ENCODE results near the gene PNCK. TPM values are rescaled to one million over a fixed set of nuclear protein-coding genes. Genes with fewer than 3 reads are reported as not detected.

PNCK gene
- total RNA-seq, 1 experiment from 2014 or later, result 2.3 TPM

DNA sequence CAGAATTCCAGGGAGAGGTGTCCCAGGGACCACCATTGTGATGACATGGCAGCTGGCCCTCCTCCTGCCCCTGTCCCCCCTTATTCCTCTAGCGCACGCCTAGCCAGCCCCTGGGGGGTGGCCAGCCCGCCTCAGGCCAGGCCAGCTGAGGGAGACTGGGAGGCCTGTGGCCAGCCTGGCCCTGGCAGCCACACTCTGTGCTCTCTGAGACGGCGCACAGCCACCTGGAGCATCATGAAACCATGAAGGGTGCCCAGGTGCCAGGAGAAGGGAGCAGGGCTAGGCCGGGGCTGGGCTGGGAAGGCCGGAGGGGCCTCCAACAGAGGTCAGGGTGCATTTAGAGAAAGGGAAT, 41.0 kb downstream of the PNCK start:
- H3K36me3 ChIP-seq (ENCODE audit: control insufficient read depth, insufficient read depth, low read length), result no peaks in the 10 kb centered on the region
- H3K4me3 ChIP-seq (ENCODE audit: low read depth in 2 of 2, low read length in 2 of 2), result no peak overlapping the region
- H3K27me3 ChIP-seq (ENCODE audit: control insufficient read depth, insufficient read depth, low read length), result no peaks in the 10 kb centered on the region
- H3K9me3 ChIP-seq (ENCODE audit: control insufficient read depth, insufficient read depth, low read depth, low read length), result no peaks in the 10 kb centered on the region
- DNase-seq (ENCODE audit: low read depth, low spot score), result no peak
- ATAC-seq, result no peak
- in situ Hi-C loops (cut with HindIII; ENCODE audit: low pct_unique_long_range_greater_than_20kb, low sequenced_read_pairs) (no loop called here), intact Hi-C loops (cut with micrococcal nuclease; ENCODE audit: unreplicated experiment) (no loop called here)
- ChIA-PET CTCF (no interaction called here), POLR2A (no interaction called here)
- TF ChIP-seq, protein P1, sequence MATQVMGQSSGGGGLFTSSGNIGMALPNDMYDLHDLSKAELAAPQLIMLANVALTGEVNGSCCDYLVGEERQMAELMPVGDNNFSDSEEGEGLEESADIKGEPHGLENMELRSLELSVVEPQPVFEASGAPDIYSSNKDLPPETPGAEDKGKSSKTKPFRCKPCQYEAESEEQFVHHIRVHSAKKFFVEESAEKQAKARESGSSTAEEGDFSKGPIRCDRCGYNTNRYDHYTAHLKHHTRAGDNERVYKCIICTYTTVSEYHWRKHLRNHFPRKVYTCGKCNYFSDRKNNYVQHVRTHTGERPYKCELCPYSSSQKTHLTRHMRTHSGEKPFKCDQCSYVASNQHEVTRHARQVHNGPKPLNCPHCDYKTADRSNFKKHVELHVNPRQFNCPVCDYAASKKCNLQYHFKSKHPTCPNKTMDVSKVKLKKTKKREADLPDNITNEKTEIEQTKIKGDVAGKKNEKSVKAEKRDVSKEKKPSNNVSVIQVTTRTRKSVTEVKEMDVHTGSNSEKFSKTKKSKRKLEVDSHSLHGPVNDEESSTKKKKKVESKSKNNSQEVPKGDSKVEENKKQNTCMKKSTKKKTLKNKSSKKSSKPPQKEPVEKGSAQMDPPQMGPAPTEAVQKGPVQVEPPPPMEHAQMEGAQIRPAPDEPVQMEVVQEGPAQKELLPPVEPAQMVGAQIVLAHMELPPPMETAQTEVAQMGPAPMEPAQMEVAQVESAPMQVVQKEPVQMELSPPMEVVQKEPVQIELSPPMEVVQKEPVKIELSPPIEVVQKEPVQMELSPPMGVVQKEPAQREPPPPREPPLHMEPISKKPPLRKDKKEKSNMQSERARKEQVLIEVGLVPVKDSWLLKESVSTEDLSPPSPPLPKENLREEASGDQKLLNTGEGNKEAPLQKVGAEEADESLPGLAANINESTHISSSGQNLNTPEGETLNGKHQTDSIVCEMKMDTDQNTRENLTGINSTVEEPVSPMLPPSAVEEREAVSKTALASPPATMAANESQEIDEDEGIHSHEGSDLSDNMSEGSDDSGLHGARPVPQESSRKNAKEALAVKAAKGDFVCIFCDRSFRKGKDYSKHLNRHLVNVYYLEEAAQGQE (IDR thresholded peaks at IDR 0.05; ENCODE audit: insufficient read depth in 1 of 2, low read depth in 2 of 2, low read length in 1 of 2), result no peak
- TF ChIP-seq TCF7L2 (IDR thresholded peaks at IDR 0.05; ENCODE audit: low read depth, low read length), result no peak
- TF ChIP-seq, protein P2, sequence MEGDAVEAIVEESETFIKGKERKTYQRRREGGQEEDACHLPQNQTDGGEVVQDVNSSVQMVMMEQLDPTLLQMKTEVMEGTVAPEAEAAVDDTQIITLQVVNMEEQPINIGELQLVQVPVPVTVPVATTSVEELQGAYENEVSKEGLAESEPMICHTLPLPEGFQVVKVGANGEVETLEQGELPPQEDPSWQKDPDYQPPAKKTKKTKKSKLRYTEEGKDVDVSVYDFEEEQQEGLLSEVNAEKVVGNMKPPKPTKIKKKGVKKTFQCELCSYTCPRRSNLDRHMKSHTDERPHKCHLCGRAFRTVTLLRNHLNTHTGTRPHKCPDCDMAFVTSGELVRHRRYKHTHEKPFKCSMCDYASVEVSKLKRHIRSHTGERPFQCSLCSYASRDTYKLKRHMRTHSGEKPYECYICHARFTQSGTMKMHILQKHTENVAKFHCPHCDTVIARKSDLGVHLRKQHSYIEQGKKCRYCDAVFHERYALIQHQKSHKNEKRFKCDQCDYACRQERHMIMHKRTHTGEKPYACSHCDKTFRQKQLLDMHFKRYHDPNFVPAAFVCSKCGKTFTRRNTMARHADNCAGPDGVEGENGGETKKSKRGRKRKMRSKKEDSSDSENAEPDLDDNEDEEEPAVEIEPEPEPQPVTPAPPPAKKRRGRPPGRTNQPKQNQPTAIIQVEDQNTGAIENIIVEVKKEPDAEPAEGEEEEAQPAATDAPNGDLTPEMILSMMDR (IDR thresholded peaks at IDR 0.05), result no peak
- TF ChIP-seq SIN3A (IDR thresholded peaks at IDR 0.05; ENCODE audit: borderline replicate concordance, insufficient read depth, low read depth, low read length), result no peak
- no peak for TF ChIP-seq POLR2AphosphoS5 (IDR thresholded peaks at IDR 0.05; ENCODE audit: low read depth, low read length)
- no peak overlapping the region for H3K27ac ChIP-seq (ENCODE audit: low read length)
- BruUV-seq (replicated peaks), result no TSS peak
- H3K4me1 ChIP-seq (ENCODE audit: control insufficient read depth, insufficient read depth, low read length), result no peaks in the 10 kb centered on the region

DNA sequence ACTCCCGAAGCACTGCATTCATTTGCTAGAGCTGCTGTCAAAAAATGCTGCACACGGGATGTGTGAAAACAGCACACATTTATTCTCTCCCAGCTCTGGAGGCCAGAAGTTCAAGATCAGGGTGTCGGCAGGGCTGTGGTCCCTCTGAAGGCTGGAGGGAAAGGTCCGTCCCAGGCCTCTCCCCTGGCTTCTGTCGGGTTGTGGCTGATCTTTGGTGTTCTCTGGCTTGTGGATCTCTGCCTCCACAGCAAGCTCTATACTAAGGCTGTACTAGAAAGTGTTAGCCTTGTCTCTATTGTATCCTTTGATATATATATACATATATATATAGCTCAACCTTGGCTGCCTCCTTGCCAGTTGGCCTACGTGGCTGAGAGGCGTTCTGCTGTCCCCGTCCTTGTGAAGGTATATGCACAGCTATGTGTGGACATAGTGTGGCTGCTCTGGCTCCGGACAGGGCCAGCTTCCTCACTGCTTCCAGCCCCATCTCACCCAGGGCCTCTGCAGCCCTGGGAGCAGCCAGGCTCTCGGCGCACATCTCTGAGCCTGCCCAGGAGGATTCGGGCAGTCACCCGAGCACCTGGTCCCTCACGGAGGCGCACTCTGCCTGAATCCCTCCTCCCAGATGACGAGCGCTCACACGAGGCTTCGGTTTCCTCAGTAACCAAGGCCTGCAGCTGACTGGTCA, 41.6 kb downstream of the PNCK start:
- H3K27ac ChIP-seq (ENCODE audit: low read length), result no peak overlapping the region
- intact Hi-C loops (cut with micrococcal nuclease; ENCODE audit: unreplicated experiment) (no loop called here), in situ Hi-C loops (cut with HindIII; ENCODE audit: low pct_unique_long_range_greater_than_20kb, low sequenced_read_pairs) (no loop called here)
- H3K27me3 ChIP-seq (ENCODE audit: control insufficient read depth, insufficient read depth, low read length), result no peaks in the 10 kb centered on the region
- no peaks in the 10 kb centered on the region for H3K9me3 ChIP-seq (ENCODE audit: control insufficient read depth, insufficient read depth, low read depth, low read length)
- ChIA-PET POLR2A (no interaction called here), CTCF (interaction anchor here (0.7 kb wide), 1 partner anchor 76 kb away, joined by 3 read pairs; no protein-coding TSS in a partner anchor)
- TF ChIP-seq TCF7L2 (IDR thresholded peaks at IDR 0.05; ENCODE audit: low read depth, low read length) (no peak), POLR2AphosphoS5 (IDR thresholded peaks at IDR 0.05; ENCODE audit: low read depth, low read length) (no peak), SIN3A (IDR thresholded peaks at IDR 0.05; ENCODE audit: borderline replicate concordance, insufficient read depth, low read depth, low read length) (no peak)
- TF ChIP-seq, protein P1 (IDR thresholded peaks at IDR 0.05; ENCODE audit: insufficient read depth in 1 of 2, low read depth in 2 of 2, low read length in 1 of 2), result no peak
- TF ChIP-seq, protein P2 (IDR thresholded peaks at IDR 0.05), result no peak
- H3K4me3 ChIP-seq (ENCODE audit: low read depth in 2 of 2, low read length in 2 of 2), result no peak overlapping the region
- no peaks in the 10 kb centered on the region for H3K4me1 ChIP-seq (ENCODE audit: control insufficient read depth, insufficient read depth, low read length)
- H3K36me3 ChIP-seq (ENCODE audit: control insufficient read depth, insufficient read depth, low read length), result no peaks in the 10 kb centered on the region
- ATAC-seq (no peak), DNase-seq (ENCODE audit: low read depth, low spot score) (no peak)
- BruUV-seq (replicated peaks), result no TSS peak
